ENCODE measurements around the gene HDAC4.

- TF ChIP-seq CTCF (IDR thresholded peaks at IDR 0.05; ENCODE audit: poor library complexity) (no peak), EZH2phosphoT487 (IDR thresholded peaks at IDR 0.05; ENCODE audit: low read depth, severe bottlenecking, unreplicated experiment) (no peak)
Measured at GRCh38 chr2:239442192-239442591, 41.4 kb upstream of the HDAC4 start.
